ENCODE data around the gene MYO5A.

MYO5A gene

DNA sequence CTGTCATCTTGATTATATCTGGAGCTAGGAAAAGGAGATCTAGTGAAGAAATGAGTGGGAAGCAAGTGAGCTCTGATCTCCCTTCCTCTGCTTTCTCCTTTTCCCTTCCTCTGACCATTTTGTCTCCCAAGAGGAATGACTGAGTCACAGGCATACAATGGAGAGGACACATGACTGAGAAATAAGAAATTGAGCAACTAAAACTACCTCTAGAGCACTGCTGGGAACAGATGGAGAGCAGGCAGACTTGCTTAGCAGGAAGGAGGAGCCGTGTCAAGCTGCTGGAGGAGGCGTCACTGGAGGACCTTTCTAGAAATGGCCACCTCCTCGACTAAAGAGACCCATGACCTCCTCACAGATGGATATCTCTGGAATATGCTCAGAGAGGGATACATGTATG is 166.2 kb downstream of the MYO5A start:
- no peak for DNase-seq (ENCODE audit: low spot score)

DNA sequence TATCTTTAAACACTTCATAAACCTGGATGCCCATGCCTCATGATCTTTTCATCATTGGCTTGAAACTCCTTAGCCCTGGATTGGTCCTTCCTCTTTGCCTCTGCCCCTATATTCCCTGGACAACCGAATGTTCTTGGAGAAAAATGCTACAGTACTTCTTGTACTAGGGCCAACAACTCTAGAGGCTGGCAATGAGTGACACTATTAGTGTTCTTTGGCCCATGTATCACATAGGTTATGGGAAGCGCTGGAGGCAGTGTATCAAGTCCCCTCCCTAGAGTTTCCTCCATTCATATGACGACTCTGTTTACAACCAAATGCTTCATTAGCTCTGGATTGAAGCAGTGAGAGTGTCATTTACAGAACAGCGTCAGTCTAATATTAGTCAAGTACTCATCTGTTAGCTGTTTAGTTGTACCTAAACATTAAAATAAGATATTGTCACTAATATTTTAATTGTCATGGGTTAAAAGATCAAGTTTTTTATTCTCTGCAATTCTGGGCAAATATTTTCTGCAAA is 166.6 kb downstream of the MYO5A start:
- DNase-seq (ENCODE audit: low spot score) = no peak

DNA sequence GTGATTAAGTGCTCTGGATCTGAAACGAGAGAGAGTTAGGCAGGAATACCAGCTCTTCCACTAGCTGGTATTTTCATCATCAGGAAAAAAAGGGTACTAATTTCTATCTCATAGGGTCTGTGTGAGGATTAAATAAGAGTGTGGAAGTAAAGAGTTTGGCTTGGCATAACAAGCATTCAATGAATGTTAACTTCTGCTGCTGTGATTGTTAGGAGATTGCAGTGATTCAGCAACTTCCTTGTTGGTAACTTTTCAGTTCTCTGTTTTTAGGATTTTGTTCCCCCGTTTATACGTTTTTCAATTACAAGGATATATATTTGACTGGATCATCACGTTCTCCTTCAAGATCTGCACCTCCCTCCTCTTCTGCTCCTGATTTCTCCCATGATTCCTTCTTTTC is 167.2 kb downstream of the MYO5A start:
- no peak for DNase-seq (ENCODE audit: low spot score)

DNA sequence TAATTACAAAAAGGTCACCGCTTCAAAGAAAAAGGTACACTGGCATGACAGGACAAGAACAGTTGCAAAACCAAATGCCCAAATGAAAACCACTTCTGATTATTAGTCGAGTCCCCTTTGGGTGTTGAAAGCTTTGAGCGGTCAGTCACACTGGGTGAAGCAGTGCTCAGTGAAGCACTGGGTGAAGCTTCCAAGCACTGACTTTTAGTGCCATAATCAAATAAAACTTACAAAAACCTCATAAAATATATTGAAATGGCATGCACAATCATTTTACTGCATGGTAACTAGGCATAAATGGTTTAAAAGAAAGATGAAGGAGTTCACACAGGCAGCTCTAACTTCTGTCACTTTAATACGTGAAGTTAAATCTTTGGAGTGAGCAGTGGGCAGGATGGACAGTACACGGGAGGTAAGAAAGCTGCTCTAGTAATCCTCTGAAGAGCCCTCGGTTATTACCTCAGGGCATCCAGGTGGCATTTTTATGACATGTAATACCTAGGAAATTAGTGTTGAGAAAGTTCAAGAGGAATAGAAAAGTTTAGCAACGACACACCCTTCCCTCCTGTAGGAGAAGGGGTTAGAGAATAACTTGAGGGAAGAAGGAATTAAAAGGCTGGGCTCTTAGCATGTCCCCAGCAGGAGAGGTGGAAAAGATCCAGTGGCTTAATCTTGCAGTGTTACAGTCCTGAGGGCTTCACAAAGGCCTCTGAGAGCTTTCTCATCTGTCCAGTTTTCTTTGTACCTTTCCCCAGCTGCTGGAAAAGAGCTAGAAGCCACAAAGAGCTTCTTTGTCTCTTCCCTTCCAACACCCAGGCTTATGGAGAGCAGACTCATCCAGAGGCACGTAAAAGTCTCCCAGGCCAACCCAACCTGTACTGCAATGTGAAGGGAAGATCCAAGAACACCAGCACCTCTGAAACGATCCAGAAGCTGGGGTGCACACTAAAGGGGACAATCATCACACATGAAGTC is 168.2 kb downstream of the MYO5A start:
- DNase-seq (ENCODE audit: low spot score) = no peak

GRCh38 chr15:52359722-52360121 is 169.0 kb downstream of the MYO5A start:
- DNase-seq (ENCODE audit: low spot score) = no peak

DNA sequence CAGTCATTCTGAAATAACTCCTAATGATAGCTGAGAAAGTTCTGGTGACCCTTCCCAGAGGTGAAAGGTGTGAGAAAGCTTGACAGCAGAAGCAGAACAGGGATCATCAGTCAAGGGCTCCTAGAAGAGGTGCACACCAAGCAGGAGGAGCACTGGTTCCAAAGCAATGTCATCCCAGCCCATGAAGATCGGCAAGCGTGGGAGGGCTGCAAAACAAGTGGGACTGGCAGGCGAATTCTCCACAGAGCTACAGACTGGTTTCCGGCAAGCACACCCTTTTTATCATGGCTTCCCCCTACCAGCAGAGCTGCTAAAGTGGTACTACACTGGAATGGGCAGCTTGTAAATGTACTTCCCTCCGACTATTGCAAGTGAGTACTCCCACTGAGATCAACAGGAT is 170.7 kb downstream of the MYO5A start:
- no peak for DNase-seq (ENCODE audit: low spot score)

DNA sequence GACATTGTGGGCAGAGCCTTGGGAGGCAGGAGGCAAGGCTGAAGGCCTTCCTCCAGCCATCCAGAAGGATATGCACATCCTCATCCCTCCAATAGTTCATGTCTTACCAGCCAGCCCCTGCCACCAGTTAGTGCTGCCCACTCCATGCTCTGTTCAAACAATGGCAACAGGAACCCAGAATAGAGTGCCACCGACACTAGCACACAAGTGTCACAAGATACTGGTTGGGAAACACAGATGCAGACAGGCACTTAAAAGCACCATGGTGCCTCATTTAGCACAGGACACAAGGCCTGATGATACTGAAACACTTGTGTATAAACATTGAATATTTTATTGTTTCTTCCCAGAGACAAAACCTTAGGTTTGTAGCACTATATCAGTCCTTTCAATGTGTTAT is 176.6 kb downstream of the MYO5A start:
- DNase-seq (ENCODE audit: low spot score) = no peak

GRCh38 chr15:52351206-52351908 is 177.3 kb downstream of the MYO5A start:
- no peak for DNase-seq (ENCODE audit: low spot score)

DNA sequence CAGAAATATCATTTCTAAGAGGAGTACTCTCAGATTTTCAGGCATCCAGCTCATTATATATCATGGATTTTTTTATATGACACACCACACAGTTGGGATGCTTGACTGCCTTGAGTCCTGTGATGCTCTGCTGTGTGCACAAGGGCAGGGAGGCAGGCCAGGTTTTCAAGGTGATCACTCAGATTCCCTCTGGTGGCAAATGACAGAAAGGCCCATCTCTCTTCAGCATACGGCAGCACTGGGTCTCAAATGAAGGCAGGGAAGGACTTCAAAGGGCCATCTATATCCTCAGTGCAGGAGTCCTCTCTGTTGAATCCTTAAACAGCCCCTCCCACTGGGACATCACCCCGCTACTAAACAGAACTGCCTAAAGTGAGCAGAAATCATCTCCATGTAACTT is 178.3 kb downstream of the MYO5A start:
- DNase-seq (ENCODE audit: low spot score) = no peak

DNA sequence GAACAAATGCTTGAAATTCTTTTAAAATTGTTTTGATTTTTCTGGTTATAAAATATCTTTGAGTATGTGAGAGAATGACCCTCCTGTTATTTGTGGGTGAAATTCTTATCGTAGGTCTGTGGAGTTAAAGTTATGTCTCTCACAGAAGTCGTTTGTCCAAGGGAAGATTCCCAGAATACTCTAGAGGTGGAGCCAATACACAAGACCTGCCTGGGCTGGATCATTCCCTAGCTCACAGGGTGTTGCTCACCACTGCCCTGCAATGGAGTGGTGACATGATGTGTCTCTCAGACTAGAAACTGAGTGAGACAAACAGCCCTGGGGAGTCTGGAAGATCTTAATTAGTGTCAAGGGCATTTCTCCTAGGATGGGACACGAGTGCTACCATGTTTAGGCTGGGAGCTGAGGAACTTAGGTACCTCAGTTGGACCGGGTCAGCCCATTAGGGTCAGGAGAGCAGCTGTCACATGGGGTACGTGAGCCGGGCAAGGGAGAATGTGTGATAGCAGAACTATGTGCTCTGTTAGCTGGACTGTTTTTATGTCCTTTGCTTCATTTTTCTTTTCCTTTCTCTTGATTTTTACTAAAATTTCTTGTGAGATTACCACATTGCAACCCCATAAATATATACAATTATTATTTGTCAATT is 179.5 kb downstream of the MYO5A start:
- DNase-seq (ENCODE audit: low spot score) = peak; percentile 21

- DNase-seq (ENCODE audit: low spot score) = no peak
Measured at GRCh38 chr15:52348056-52348745, 180.5 kb downstream of the MYO5A start.

DNA sequence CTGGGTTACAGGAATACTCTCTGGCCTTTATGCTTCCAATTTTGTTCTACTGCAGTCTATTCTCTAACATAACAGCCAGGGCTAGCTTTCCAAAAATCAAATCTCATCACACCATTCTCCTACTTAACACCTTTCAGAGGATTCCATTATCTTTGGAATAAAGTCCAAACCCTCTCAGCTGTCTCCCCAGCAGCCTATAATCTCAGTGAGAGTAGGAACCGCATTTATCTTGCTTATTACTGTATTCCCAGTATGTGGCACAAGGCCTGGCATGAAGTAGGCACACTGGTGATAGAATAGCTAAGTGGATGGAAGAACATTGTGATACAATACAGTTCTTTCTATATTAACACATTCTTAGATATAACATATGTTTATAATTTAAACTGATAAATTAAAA is 184.1 kb downstream of the MYO5A start:
- DNase-seq (ENCODE audit: low spot score) = no peak

DNA sequence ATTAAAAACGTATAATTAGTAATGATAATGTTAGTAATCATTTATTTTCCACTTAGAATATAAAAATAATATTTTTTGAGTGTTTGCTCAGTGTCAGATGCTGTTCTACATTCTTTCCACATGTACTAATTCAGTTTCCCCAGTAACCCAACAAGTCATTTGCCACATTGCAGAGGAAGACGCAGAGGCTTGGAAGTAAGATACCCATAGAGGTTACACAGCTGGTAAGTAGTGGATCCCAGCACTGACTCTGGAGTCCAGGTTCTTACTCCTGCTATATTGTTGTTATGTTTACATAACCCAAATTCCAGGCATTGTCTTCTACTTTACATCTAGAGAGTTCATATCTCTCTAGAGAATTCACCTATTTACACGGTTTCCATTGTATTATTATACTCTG is 184.8 kb downstream of the MYO5A start:
- no peak for DNase-seq (ENCODE audit: low spot score)

DNA sequence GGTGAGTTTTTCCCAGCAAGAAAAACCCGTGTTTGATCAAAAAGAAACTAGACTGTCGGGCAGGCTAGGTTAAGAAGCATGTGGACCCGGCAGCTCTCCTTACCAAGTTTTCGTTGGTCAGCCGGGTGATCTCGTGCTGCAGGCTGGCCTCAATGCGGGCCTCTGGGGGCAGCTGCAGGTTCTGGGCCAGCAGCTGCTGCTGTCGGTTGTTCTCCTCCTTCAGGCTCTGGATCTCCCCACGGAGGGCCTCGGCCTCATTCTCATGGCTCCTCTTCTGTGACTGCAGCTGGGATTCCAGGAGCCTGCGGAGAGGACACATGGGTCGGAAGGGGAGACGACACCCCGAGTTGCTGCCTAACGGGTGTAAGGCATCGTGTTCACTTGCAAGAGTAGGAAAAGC is 188.6 kb downstream of the MYO5A start:
- DNase-seq (ENCODE audit: low spot score) = no peak

DNA sequence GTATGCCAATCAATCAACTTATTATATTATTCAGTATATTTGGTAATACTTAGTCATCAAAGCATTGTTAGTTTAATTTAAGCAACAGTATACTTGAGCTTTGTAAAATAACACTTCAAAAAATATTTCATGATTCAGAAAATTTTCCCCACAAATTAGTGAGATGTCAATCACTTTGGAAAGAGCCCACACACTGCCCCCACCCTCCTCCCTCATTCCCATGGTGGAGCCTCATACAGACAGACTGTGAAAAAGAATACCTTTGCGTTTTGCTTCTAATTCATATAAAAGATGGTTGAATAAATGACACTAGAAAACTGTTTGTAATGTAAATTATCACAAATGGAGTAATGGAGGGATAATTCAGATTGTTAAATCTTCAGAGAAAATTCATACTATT is 189.8 kb downstream of the MYO5A start:
- no peak for DNase-seq (ENCODE audit: low spot score)

DNA sequence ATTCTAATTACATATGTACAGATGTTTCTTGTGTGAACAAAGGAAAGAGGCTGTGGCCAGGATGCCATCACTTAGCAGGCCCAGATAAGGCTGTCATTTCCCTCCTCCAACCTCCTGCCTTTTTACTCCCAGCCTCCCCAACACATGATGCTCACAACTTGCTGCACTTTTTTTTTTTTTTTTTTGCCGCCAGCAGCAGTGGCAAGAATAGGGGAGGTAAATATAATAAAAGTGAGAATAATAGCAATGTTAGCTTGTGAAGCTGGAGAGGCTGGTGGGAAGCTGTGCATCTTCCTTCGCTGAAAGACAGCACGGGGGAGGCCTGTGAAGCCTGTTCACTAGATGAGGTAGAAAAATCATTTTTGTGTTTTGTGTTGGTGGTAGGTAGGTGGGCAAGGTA is 190.6 kb downstream of the MYO5A start:
- DNase-seq (ENCODE audit: low spot score) = no peak

DNA sequence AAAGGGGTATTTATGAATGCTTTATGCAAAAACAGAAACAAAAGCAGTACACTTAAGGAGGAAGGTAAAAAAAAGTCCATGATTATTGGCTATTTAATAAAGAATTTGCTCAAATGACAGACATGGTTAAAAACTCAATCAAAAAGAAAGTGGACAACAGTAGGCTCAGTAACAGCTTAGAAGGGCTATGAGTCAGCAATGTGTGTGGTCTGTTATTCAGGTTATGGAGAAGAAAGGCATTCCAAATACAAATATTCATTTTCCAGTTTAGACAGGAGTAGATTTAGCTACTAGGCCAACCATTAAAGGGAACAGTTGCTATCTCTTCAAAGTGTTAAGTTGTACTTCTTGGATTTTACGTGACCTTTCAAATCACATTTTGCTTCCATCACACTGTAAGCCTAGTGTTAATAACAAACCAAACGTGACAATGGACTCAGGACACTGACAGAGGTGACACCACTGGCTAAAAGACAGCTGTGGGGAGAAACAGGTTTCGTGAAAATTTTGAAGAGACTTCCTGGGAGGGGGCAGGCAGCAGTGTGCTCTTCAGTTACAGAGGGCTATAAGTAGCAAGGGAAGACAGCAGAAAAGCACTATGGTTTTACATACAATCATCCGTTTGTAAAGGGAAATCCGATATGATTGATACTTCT is 191.4 kb downstream of the MYO5A start:
- peak; percentile 49 for DNase-seq (ENCODE audit: low spot score)

DNA sequence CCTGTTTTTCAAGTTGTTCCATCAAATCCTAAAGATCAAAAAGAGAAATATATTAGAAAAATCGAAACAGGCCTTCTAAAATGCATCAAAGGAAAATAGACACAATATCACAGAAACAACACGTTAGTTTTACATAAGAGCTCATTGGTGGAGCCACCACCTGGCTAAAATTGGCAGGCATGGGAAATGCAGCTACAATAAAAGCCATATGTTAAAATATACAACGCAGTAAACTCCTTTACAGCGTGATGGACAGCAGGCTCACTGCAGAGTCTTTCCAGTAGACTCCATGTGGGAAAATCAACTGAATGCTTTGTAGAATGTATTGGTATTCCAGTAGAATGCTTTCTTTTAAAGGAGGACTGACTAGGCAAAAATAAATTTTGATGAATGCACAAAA is 192.2 kb downstream of the MYO5A start:
- no peak for DNase-seq (ENCODE audit: low spot score)

GRCh38 chr15:52334491-52335160 is 194.1 kb downstream of the MYO5A start:
- DNase-seq (ENCODE audit: low spot score) = no peak

GRCh38 chr15:52331490-52332240 is 197.0 kb downstream of the MYO5A start:
- peak; percentile 50 for DNase-seq (ENCODE audit: low spot score)

Data from SW480 (cell line).